ENCODE results near the gene TAGAP. TPM values are rescaled to one million over a fixed set of nuclear protein-coding genes. Genes with fewer than 3 reads are reported as not detected.
"Not testable (repeated sequence)": the region's sequence is repeated elsewhere in the genome, so short reads cannot be mapped to it uniquely, and the experiment has no call there.

TAGAP gene
- total and polyA plus RNA-seq, 8 donors, result 0.93 to 4.1 (median 2.0) TPM; not detected in 1

DNA sequence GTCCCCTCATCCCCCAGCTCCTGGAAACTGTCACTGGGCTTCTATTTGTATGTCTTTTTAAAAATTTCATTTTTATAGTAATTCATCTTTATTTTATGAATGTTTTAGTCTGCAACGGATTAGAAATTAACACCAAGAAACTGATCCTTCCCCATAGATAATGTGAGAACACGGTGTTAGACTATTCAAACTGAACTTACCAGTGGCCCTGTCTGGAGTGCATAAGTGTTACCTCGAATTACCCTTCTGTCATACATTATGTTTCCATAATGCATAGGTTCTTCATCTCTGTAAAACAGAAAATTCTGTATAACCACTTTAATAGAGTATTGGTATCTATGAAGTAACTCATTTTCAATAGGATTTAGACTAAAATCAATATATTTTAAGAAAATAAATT is 51.2 kb downstream of the TAGAP start:
- TF ChIP-seq POLR2A (IDR thresholded peaks at IDR 0.05) (no peak), POLR2AphosphoS5 (IDR thresholded peaks at IDR 0.05) (no peak), EP300 (IDR thresholded peaks at IDR 0.05) (no peak)
- TF ChIP-seq, protein P1, sequence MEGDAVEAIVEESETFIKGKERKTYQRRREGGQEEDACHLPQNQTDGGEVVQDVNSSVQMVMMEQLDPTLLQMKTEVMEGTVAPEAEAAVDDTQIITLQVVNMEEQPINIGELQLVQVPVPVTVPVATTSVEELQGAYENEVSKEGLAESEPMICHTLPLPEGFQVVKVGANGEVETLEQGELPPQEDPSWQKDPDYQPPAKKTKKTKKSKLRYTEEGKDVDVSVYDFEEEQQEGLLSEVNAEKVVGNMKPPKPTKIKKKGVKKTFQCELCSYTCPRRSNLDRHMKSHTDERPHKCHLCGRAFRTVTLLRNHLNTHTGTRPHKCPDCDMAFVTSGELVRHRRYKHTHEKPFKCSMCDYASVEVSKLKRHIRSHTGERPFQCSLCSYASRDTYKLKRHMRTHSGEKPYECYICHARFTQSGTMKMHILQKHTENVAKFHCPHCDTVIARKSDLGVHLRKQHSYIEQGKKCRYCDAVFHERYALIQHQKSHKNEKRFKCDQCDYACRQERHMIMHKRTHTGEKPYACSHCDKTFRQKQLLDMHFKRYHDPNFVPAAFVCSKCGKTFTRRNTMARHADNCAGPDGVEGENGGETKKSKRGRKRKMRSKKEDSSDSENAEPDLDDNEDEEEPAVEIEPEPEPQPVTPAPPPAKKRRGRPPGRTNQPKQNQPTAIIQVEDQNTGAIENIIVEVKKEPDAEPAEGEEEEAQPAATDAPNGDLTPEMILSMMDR (IDR thresholded peaks at IDR 0.05), result no peak
- Histone ChIP-seq H3K9me3 (peaks cover 0 to 5% (median 0%) of the 10 kb centered on the region in 4 donors), H3K27me3 (no peaks in the 10 kb centered on the region), H3K27ac (no peak overlapping the region), H3K4me1 (peaks cover 0 to 18% (median 3%) of the 10 kb centered on the region in 4 donors), H3K4me3 (no peak overlapping the region), H3K36me3 (peaks cover 0 to 15% (median 11%) of the 10 kb centered on the region in 4 donors)
- intact Hi-C loops (cut with DNase I; ENCODE audit: low total_unique reads), result no loop called here
- WGBS, 5 donors, result 90 to 95% (median 93%) methylated on average over 3 of the region's 3 CpGs
- DNase-seq, result no peak

DNA sequence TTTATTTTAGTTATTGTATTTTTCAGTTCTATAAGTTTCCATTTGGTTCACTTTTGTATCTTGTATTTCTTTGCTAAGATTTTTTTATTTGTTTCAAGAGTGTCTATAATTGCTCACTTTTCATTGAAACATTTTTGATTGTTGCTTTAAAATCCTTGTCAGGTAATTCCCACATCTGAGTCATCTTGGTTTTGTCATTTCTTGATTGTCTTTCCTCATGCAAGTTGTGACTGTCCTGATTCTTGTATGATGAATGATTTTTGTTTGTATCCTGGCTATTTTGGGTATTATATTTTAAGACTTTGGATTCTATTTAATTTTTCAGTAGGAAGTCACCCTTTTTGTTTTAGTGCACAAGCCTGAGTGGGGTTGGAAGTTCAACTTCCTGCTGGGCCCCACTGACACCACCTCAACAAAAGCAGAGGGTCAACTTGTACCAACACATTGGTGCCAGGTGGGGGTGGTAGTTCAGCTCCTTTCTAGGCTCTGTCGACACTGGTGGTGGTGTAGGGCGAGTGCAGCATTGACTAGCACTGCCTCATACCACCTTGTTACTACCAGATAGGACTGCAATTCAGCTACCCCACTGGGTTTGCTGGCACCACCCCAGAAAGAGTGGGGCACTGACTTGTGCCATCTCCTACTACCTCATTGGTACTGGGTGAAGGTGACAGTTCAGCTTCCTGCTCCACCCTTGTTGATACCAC is 53.6 kb downstream of the TAGAP start:
- Histone ChIP-seq H3K4me1 (peaks cover 0 to 9% (median 0%) of the 10 kb centered on the region in 4 donors), H3K27ac (no peak overlapping the region), H3K4me3 (no peak overlapping the region), H3K36me3 (peaks cover 0 to 17% (median 11%) of the 10 kb centered on the region in 4 donors), H3K27me3 (no peaks in the 10 kb centered on the region), H3K9me3 (peaks cover 0 to 6% (median 0%) of the 10 kb centered on the region in 4 donors)
- WGBS, 5 donors, result 85 to 97% (median 87%) methylated on average over 2 of the region's 2 CpGs; no CpG with 5 or more reads in 1 of the 5 donors
- intact Hi-C loops (cut with DNase I; ENCODE audit: low total_unique reads), result no loop called here
- DNase-seq, result no peak
- TF ChIP-seq POLR2AphosphoS5 (IDR thresholded peaks at IDR 0.05) (no peak), POLR2A (IDR thresholded peaks at IDR 0.05) (no peak)

DNA sequence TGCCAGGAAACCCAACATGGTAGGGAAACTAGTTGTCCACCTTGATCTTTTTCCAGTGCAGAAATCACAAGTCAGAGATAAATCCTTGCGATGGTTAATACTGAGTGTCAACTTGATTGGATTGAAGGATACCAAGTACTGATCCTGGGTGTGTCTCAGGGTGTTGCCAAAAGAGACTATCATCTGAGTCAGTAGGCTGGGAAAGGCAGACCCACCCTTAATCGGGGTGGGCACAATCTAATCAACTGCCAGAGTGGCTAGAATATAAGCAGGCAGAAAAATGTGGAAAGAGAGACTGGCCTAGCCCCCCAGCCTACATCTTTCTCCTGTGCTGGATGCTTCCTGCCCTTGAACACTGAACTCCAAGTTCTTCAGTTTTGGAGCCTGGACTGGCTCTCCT is 55.1 kb downstream of the TAGAP start:
- DNase-seq; H3K4me1 ChIP-seq; H3K9me3 ChIP-seq; H3K27ac ChIP-seq; intact Hi-C loops (cut with DNase I; ENCODE audit: low total_unique reads); H3K4me3 ChIP-seq; H3K27me3 ChIP-seq: not testable (repeated sequence)
- H3K36me3 ChIP-seq, result peaks cover 0 to 26% (median 11%) of the 10 kb centered on the region in 4 donors
- WGBS, 5 donors, result 84 to 100% (median 94%) methylated on average over 2 of the region's 2 CpGs

DNA sequence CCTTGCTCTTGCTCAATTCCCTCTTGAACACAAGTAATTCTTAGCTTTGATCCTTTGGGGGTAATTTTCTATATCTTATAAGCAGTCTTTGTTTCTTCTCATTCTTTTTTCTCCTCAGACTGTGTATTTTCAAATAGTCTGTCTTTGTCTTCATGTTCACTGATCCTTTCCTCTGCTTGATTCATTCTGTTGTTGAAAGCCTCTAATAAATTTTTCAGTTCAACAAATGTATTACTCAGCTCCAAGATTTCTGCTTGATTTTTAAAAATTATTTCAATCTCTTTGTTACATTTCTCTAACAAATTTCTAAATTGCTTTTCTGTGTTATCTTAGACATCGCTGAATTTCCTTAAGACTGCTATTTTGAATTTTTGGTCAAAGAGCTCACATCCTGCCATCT is 56.3 kb downstream of the TAGAP start:
- no peak for TF ChIP-seq POLR2A (IDR thresholded peaks at IDR 0.05)
- no peak for TF ChIP-seq EP300 (IDR thresholded peaks at IDR 0.05)
- TF ChIP-seq, protein P1 (IDR thresholded peaks at IDR 0.05), result no peak
- no peak for TF ChIP-seq POLR2AphosphoS5 (IDR thresholded peaks at IDR 0.05)
- Histone ChIP-seq H3K9me3 (peaks cover 0 to 6% (median 0%) of the 10 kb centered on the region in 4 donors), H3K4me3 (no peak overlapping the region), H3K4me1 (no peaks in the 10 kb centered on the region), H3K36me3 (peaks cover 0 to 26% (median 11%) of the 10 kb centered on the region in 4 donors), H3K27ac (no peak overlapping the region), H3K27me3 (no peaks in the 10 kb centered on the region)
- WGBS, 5 donors, result 96 to 100% (median 96%) methylated on average over 1 of the region's 1 CpG
- intact Hi-C loops (cut with DNase I; ENCODE audit: low total_unique reads), result no loop called here
- DNase-seq, result no peak

DNA sequence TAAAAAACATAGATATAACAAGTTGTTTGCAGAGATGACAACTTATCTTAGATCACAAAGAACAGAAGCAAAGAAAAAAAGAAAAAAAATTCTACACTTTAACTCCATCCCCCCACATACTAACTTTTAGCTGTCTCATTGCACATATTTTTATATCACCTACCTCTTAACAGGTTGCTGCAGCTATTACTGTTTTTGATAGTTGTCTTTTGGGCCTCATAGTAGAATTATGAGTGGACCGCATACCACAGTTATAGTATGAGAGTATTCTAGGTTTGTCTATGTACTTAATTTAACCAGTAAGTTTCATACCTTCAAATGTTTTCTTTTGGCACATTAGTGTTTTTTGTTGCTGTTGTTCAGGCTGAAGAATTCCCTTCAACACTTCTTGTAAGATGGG is 57.1 kb downstream of the TAGAP start:
- peaks cover 0 to 21% (median 6%) of the 10 kb centered on the region in 4 donors for H3K36me3 ChIP-seq
- H3K27me3 ChIP-seq, result no peaks in the 10 kb centered on the region
- intact Hi-C loops (cut with DNase I; ENCODE audit: low total_unique reads), result no loop called here
- WGBS, 5 donors, result 88 to 100% (median 94%) methylated on average over 1 of the region's 1 CpG
- no peak for DNase-seq
- TF ChIP-seq EP300 (IDR thresholded peaks at IDR 0.05), result no peak
- TF ChIP-seq, protein P1 (IDR thresholded peaks at IDR 0.05), result no peak
- TF ChIP-seq POLR2A (IDR thresholded peaks at IDR 0.05), result no peak
- TF ChIP-seq POLR2AphosphoS5 (IDR thresholded peaks at IDR 0.05), result no peak
- no peak overlapping the region for H3K4me3 ChIP-seq
- peaks cover 0 to 6% (median 0%) of the 10 kb centered on the region in 4 donors for H3K9me3 ChIP-seq
- no peak overlapping the region for H3K27ac ChIP-seq
- H3K4me1 ChIP-seq, result no peaks in the 10 kb centered on the region

Other genes starting within 250 kb of the TAGAP start
- gene EZR, start 225.6 kb downstream of the TAGAP start, total RNA-seq, result 100 to 1,000 TPM in 3 of 5 donors, 10 to 100 TPM in 2; 69.5 to 317 (median 295) TPM
- 100 to 1,000 TPM; 121 to 231 (median 205) TPM for gene EZR, start 225.6 kb downstream of the TAGAP start, polyA plus RNA-seq
- 10 to 100 TPM in 3 of 5 donors, 1 to 10 TPM in 2; 5.2 to 89.3 (median 12.7) TPM for gene RSPH3, start 44.8 kb downstream of the TAGAP start, total RNA-seq
- gene RSPH3, start 44.8 kb downstream of the TAGAP start, polyA plus RNA-seq, result 1 to 10 TPM; 2.3 to 4.2 (median 3.8) TPM
- gene FNDC1, start 124.4 kb upstream of the TAGAP start, total RNA-seq, result 10 to 100 TPM in 1 of 5 donors, 1 to 10 TPM in 1, under 1 TPM in 1, not detected in 2; 0.43 to 11.0 (median 4.0) TPM
- gene FNDC1, start 124.4 kb upstream of the TAGAP start, polyA plus RNA-seq, result under 1 TPM in 2 of 3 donors, not detected in 1; 0.06 to 0.10 TPM

Measured in stomach (tissue), 9 donors.